Measurements from ENCODE around the gene PCDHAC1.

DNA sequence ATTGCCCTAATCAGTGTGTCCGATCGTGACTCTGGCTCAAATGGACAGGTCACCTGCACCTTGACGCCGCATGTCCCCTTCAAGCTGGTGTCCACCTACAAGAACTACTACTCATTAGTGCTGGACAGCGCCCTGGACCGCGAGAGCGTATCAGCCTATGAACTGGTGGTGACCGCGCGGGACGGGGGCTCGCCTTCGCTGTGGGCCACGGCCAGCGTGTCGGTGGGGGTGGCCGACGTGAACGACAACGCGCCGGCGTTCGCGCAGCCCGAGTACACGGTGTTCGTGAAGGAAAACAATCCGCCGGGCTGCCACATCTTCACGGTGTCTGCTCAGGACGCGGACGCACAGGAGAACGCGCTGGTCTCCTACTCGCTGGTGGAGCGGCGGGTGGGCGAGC is 42.7 kb upstream of the PCDHAC1 start:
- TF ChIP-seq, protein P1, sequence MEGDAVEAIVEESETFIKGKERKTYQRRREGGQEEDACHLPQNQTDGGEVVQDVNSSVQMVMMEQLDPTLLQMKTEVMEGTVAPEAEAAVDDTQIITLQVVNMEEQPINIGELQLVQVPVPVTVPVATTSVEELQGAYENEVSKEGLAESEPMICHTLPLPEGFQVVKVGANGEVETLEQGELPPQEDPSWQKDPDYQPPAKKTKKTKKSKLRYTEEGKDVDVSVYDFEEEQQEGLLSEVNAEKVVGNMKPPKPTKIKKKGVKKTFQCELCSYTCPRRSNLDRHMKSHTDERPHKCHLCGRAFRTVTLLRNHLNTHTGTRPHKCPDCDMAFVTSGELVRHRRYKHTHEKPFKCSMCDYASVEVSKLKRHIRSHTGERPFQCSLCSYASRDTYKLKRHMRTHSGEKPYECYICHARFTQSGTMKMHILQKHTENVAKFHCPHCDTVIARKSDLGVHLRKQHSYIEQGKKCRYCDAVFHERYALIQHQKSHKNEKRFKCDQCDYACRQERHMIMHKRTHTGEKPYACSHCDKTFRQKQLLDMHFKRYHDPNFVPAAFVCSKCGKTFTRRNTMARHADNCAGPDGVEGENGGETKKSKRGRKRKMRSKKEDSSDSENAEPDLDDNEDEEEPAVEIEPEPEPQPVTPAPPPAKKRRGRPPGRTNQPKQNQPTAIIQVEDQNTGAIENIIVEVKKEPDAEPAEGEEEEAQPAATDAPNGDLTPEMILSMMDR (IDR thresholded peaks at IDR 0.05; ENCODE audit: extremely low read depth in 1 of 2, insufficient read depth in 1 of 2, low read depth in 1 of 2, low read length in 2 of 2) = no peak
- no peak for TF ChIP-seq POLR2A (IDR thresholded peaks at IDR 0.05; ENCODE audit: low read depth, low read length)
- TF ChIP-seq EZH2 (IDR thresholded peaks at IDR 0.05; ENCODE audit: borderline replicate concordance, low read depth, low read length, severe bottlenecking) = no peak
- no peak for TF ChIP-seq POLR2AphosphoS5 (IDR thresholded peaks at IDR 0.05; ENCODE audit: insufficient read depth, low read depth, low read length)
- no peak for TF ChIP-seq GATA2 (IDR thresholded peaks at IDR 0.05; ENCODE audit: insufficient read depth, insufficient read length, low read depth, low read length)
- no peak for TF ChIP-seq JUN (IDR thresholded peaks at IDR 0.05; ENCODE audit: borderline replicate concordance, insufficient read depth, insufficient read length, low read depth)
- TF ChIP-seq MYC (IDR thresholded peaks at IDR 0.05; ENCODE audit: low read depth, low read length) = no peak

Measured in endothelial cell of umbilical vein (primary cell).